SK-N-SH (cell line): ENCODE data around the gene CARD18. TPM values are rescaled to one million over a fixed set of nuclear protein-coding genes. Genes with fewer than 3 reads are reported as not detected.

Experiments
- CTCF ChIA-PET: fragments of 300-600, 350-600 bp; formaldehyde crosslinking; extraction: SDS; loops from one replicate; lab custom pipeline; 2021; lab: Yijun Ruan, JAX
- POLR2A ChIA-PET: fragments of 350-600 bp; sonication (Branson Sonifier 250); formaldehyde crosslinking; extraction: SDS; loops from one replicate; lab custom pipeline; 2020; ENCODE audit warnings: antibody characterized with exemption, inconsistent platforms; lab: Yijun Ruan, JAX
- DNase-seq: peaks from one replicate; pipeline ENCODE4 v3.0.0; 2012
- H2AFZ ChIP-seq: fragments of 200-600 bp; sonication (generic); 2 replicates; pipeline ENCODE4 v1.8.1; 2016; ENCODE audit warnings: antibody characterized with exemption, mild to moderate bottlenecking, low read depth
- H3F3A ChIP-seq: fragments of 200-600 bp; sonication (generic); replicated peaks from 2 replicates; pipeline ENCODE3; 2016; ENCODE audit warnings: antibody characterized with exemption, mild to moderate bottlenecking; ENCODE audit not compliant: insufficient read depth
- H3K27ac ChIP-seq, 2 experiments: fragments of 200-500 bp in 1 of 2; fragments of 200-600 bp in 1 of 2; sonication (Bioruptor generic) in 1 of 2; sonication (generic), shearing (Covaris generic) in 1 of 2; 2 replicates each; pipeline versions ENCODE4 v1.5.1 to v1.6.1; 2014 to 2016; ENCODE audit warnings: low read depth in 2 of 2, inconsistent platforms in 1 of 2, low read length in 1 of 2, mild to moderate bottlenecking in 1 of 2, mixed read lengths in 1 of 2
- H3K27me3 ChIP-seq: fragments of 200-600 bp; sonication (generic), shearing (Covaris generic); 2 replicates; pipeline ENCODE4 v1.6.1; 2016; ENCODE audit warnings: mixed run types; ENCODE audit not compliant: insufficient read depth
- H3K36me3 ChIP-seq, 2 experiments: fragments of 200-500 bp in 1 of 2; fragments of 200-600 bp in 1 of 2; sonication (Bioruptor generic) in 1 of 2; sonication (generic) in 1 of 2; replicated peaks in 1 of 2; 2 replicates each; pipeline versions ENCODE3 to v1.5.1; 2014 to 2016; ENCODE audit warnings: low read length in 1 of 2, mild to moderate bottlenecking in 1 of 2; ENCODE audit not compliant: insufficient read depth in 2 of 2, control insufficient read depth in 1 of 2
- H3K4me1 ChIP-seq, 2 experiments: fragments of 200-500 bp in 1 of 2; fragments of 200-600 bp in 1 of 2; sonication (Bioruptor generic) in 1 of 2; sonication (generic), shearing (Covaris generic) in 1 of 2; 2 replicates each; pipeline versions ENCODE4 v1.5.1 to v1.6.1; 2014 to 2016; ENCODE audit warnings: low read depth in 1 of 2, low read length in 1 of 2, mixed run types in 1 of 2; ENCODE audit not compliant: insufficient read depth in 2 of 2, control insufficient read depth in 1 of 2
- H3K4me2 ChIP-seq: fragments of 200-600 bp; sonication (generic), shearing (Covaris generic); 2 replicates; pipeline ENCODE4 v1.6.1; 2017; ENCODE audit warnings: mixed run types
- H3K4me3 ChIP-seq, 2 experiments: fragments of 200-500 bp in 1 of 2; fragments of 200-600 bp in 1 of 2; sonication (Bioruptor generic) in 1 of 2; sonication (generic), shearing (Covaris generic) in 1 of 2; 2 replicates each; pipeline versions ENCODE4 v1.5.1 to v1.8.1; 2014 to 2016; ENCODE audit warnings: low read depth in 2 of 2, inconsistent platforms in 1 of 2, low read length in 1 of 2, mild to moderate bottlenecking in 1 of 2, mixed read lengths in 1 of 2, moderate library complexity in 1 of 2
- H3K79me2 ChIP-seq: fragments of 200-600 bp; sonication (generic); 2 replicates; pipeline ENCODE4 v1.8.1; 2017; ENCODE audit warnings: mild to moderate bottlenecking; ENCODE audit not compliant: insufficient read depth
- H3K9ac ChIP-seq: fragments of 200-600 bp; sonication (generic); 2 replicates; pipeline ENCODE4 v1.6.1; 2017; ENCODE audit warnings: mixed run types
- H3K9me2 ChIP-seq: fragments of 200-600 bp; sonication (generic); 2 replicates; pipeline ENCODE4 v1.6.1; 2017; ENCODE audit warnings: mixed run types
- H3K9me3 ChIP-seq: fragments of 200-600 bp; sonication (generic); 2 replicates; pipeline ENCODE4 v1.6.1; 2017; ENCODE audit warnings: mixed run types, mild to moderate bottlenecking, moderate library complexity
- H4K20me1 ChIP-seq: fragments of 200-600 bp; sonication (generic); 2 replicates; pipeline ENCODE4 v1.6.1; 2017; ENCODE audit warnings: mild to moderate bottlenecking, mixed run types; ENCODE audit not compliant: insufficient read depth
- EP300 ChIP-seq, 2 experiments: IDR thresholded peaks; 2 replicates each; pipeline versions ENCODE4 v1.4.0 to v1.6.1; 2012; ENCODE audit warnings: borderline replicate concordance in 1 of 2, low read depth in 1 of 2, low read length in 1 of 2
- EZH2phosphoT487 ChIP-seq: fragments of 200-600 bp; sonication (generic); IDR thresholded peaks from 2 replicates; pipeline ENCODE4 v1.6.1; 2017; ENCODE audit warnings: low read depth, mixed run types, mild to moderate bottlenecking, antibody characterized with exemption, moderate library complexity, borderline replicate concordance
- FOSL2 ChIP-seq: IDR thresholded peaks from 2 replicates; pipeline ENCODE4 v1.4.0; 2012; ENCODE audit warnings: low read depth, mild to moderate bottlenecking, moderate library complexity, borderline replicate concordance
- FOXM1 ChIP-seq: IDR thresholded peaks from 2 replicates; pipeline ENCODE4 v1.4.0; 2012; ENCODE audit warnings: low read depth, mild to moderate bottlenecking
- GATA2 ChIP-seq: sonication (generic); formaldehyde crosslinking; IDR thresholded peaks from 2 replicates; pipeline ENCODE4 v1.5.0; 2020; ENCODE audit warnings: mild to moderate bottlenecking, missing genetic modification reagents
- IRF3 ChIP-seq: fragments of 150-350 bp; IDR thresholded peaks from 2 replicates; pipeline ENCODE4 v1.6.1; 2016; ENCODE audit warnings: mild to moderate bottlenecking, low read depth, low read length
- JUND ChIP-seq: IDR thresholded peaks from 2 replicates; pipeline ENCODE4 v1.4.0; 2012
- NFIC ChIP-seq: IDR thresholded peaks from 2 replicates; pipeline ENCODE4 v1.4.0; 2012; ENCODE audit warnings: borderline replicate concordance
- REST ChIP-seq: IDR thresholded peaks from 2 replicates; pipeline ENCODE4 v1.6.1; 2012; ENCODE audit warnings: mild to moderate bottlenecking, low read depth, low read length, moderate library complexity
- RXRA ChIP-seq: IDR thresholded peaks from 2 replicates; pipeline ENCODE4 v1.4.0; 2012; ENCODE audit warnings: low read depth, mild to moderate bottlenecking, borderline replicate concordance
- TAF1 ChIP-seq: IDR thresholded peaks from 2 replicates; pipeline ENCODE4 v1.6.1; 2012; ENCODE audit warnings: low read depth, mild to moderate bottlenecking, low read length, moderate library complexity, borderline replicate concordance
- TCF12 ChIP-seq: IDR thresholded peaks from 2 replicates; pipeline ENCODE4 v1.4.0; 2012
- WGBS: methylation state at CpG from one replicate; pipeline ENCODE4 v1.1.6; 2017; ENCODE audit warnings: low lambda C conversion rate; 5-methylcytosine and 5-hydroxymethylcytosine counted together
- polyA plus RNA-seq, 3 experiments: library from polyadenylated mRNA; depleted of rRNA; stranded (reverse); fragments of >200 nt; gene quantifications; 2 replicates each; pipeline ENCODE4 v1.2.3, GENCODE V29; 2012

The CARD18 gene
- polyA plus RNA-seq, 1 of the 3 experiments (the other 2 are of a cell fraction), result not detected

- H3K36me3 ChIP-seq, result no peaks in the 10 kb centered on the region
Measured at GRCh38 chr11:105179542-105180278, 40.1 kb upstream of the CARD18 start.

More at GRCh38 chr11:105179542-105180278, 40.1 kb upstream of the CARD18 start:
- Histone ChIP-seq H3F3A (peaks cover 16% of the 10 kb centered on the region), H2AFZ (no peak overlapping the region), H4K20me1 (no peaks in the 10 kb centered on the region), H3K79me2 (no peaks in the 10 kb centered on the region), H3K9me2 (no peaks in the 10 kb centered on the region), H3K27ac (0 out of 4 replicates have a peak overlapping the region, but pooled peaks of 1 of the 2 experiments have one; percentile 3), H3K9me3 (no peaks in the 10 kb centered on the region), H3K4me3 (no peak overlapping the region), H3K27me3 (no peaks in the 10 kb centered on the region), H3K9ac (no peak overlapping the region), H3K4me2 (no peak overlapping the region), H3K4me1 (peaks cover 0 to 5% of the 10 kb centered on the region in 2 experiments; a peak in 2 of 4 replicates)
- POLR2A ChIA-PET, result no interaction called here
- TF ChIP-seq EZH2phosphoT487 (no peak), TCF12 (no peak), JUND (no peak), REST (no peak), RXRA (no peak), NFIC (no peak), FOXM1 (no peak), GATA2 (CRISPR knock-in tag) (no peak), EP300 (IDR thresholded peaks at IDR 0.05; ENCODE audit: borderline replicate concordance in 1 of 2, low read depth in 1 of 2, low read length in 1 of 2) (no peak), IRF3 (no peak), TAF1 (no peak), FOSL2 (no peak)
- CTCF ChIA-PET, result interaction anchor here (1.2 kb wide), 1 partner anchor 10 kb away, joined by 3 read pairs; no protein-coding TSS in a partner anchor
- WGBS, result 75% methylated on average over 5 of the region's 5 CpGs
- DNase-seq, result no peak
